Measurements from ENCODE around the gene MT1E. TPM values are rescaled to one million over a fixed set of nuclear protein-coding genes. Genes with fewer than 3 reads are reported as not detected.

The MT1E gene
- total and polyA plus RNA-seq, 2 of the 13 experiments (the other 11 are each of a cell fraction or from before 2014, with no cell fraction given) = 110 to 1,072 TPM

DNA sequence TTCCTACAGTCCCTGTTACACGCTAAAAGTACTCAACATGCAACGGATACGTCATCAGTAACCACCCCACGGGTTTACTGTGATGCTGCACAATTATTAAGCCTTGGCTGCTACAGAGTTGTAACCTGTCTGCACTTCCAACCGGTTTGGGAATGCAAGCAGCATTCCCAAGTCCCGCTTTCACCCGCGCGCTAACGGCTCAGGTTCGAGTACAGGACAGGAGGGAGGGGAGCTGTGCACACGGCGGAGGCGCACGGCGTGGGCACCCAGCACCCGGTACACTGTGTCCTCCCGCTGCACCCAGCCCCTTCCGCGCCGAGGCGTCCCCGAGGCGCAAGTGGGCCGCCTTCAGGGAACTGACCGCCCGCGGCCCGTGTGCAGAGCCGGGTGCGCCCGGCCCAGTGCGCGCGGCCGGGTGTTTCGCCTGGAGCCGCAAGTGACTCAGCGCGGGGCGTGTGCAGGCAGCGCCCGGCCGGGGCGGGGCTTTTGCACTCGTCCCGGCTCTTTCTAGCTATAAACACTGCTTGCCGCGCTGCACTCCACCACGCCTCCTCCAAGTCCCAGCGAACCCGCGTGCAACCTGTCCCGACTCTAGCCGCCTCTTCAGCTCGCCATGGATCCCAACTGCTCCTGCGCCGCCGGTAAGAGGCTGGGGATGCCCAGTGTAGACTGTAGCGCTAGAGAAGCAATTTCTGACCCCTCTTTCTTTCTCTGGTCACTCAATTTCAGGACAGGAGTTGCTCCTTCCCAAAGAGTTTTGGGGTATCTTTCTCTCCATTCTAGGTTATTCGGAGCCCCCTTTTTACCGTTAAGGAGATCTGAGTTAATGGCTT, 17.3 kb upstream of the MT1E start, which contains the start of gene MT2A (continued):
- TF ChIP-seq ATM (IDR thresholded peaks at IDR 0.05; ENCODE audit: borderline replicate concordance) (no peak), SP1 (IDR thresholded peaks at IDR 0.05) (no peak), SP1 (CRISPR knock-in tag; IDR thresholded peaks at IDR 0.05) (peak; percentile 67; the same call in 1 of the 2 replicates), SOX13 (IDR thresholded peaks at IDR 0.05) (peak; percentile 1; the same call in 1 of the 2 replicates), SOX13 (CRISPR knock-in tag; conservative IDR thresholded peaks at IDR 0.05 in 1 of 2, IDR thresholded peaks at IDR 0.05 in 1 of 2) (peak in 1 of 2 experiments; percentile 62; a peak in 1 of 4 replicates), HMGA1 (CRISPR knock-in tag; conservative IDR thresholded peaks at IDR 0.05) (no peak), ZNF878 (CRISPR knock-in tag; IDR thresholded peaks at IDR 0.05) (no peak; the same call in none of the 2 replicates), KLF6 (CRISPR knock-in tag; IDR thresholded peaks at IDR 0.05) (no peak; the same call in 1 of the 2 replicates), CBX1 (IDR thresholded peaks at IDR 0.05; ENCODE audit: low read depth) (peak; percentile 37), YEATS4 (CRISPR knock-in tag; IDR thresholded peaks at IDR 0.05; ENCODE audit: borderline replicate concordance) (peak; percentile 62; the same call in 1 of the 2 replicates), PPARG (CRISPR knock-in tag; conservative IDR thresholded peaks at IDR 0.05) (peak; percentile 57; the same call in 1 of the 2 replicates), ZNF382 (CRISPR knock-in tag; IDR thresholded peaks at IDR 0.05; ENCODE audit: borderline replicate concordance) (no peak), CBX5 (CRISPR knock-in tag; IDR thresholded peaks at IDR 0.05; ENCODE audit: borderline replicate concordance) (no peak), ZNF331 (CRISPR knock-in tag; IDR thresholded peaks at IDR 0.05) (peak; percentile 51; the same call in 1 of the 2 replicates), KDM6A (CRISPR knock-in tag; IDR thresholded peaks at IDR 0.05; ENCODE audit: low read depth) (no peak; the same call in 1 of the 2 replicates), ZNF296 (CRISPR knock-in tag; conservative IDR thresholded peaks at IDR 0.05) (no peak), ATF7-NPFF (CRISPR knock-in tag; IDR thresholded peaks at IDR 0.05; ENCODE audit: low read depth) (no peak; the same call in 1 of the 2 replicates), NFRKB (IDR thresholded peaks at IDR 0.05) (no peak), ZNF441 (CRISPR knock-in tag; IDR thresholded peaks at IDR 0.05; ENCODE audit: borderline replicate concordance) (peak; percentile 70; the same call in 1 of the 2 replicates), EEA1 (CRISPR knock-in tag; IDR thresholded peaks at IDR 0.05; ENCODE audit: borderline replicate concordance) (0 out of 2 replicates have a peak, but pooled peaks have one; percentile 73), CHD2 (IDR thresholded peaks at IDR 0.05; ENCODE audit: low read depth, low read length) (no peak), ZNF577 (CRISPR knock-in tag; IDR thresholded peaks at IDR 0.05; ENCODE audit: borderline replicate concordance, low read depth) (no peak), MIXL1 (CRISPR knock-in tag; IDR thresholded peaks at IDR 0.05) (no peak; the same call in 1 of the 2 replicates)
- TF ChIP-seq, protein P1, sequence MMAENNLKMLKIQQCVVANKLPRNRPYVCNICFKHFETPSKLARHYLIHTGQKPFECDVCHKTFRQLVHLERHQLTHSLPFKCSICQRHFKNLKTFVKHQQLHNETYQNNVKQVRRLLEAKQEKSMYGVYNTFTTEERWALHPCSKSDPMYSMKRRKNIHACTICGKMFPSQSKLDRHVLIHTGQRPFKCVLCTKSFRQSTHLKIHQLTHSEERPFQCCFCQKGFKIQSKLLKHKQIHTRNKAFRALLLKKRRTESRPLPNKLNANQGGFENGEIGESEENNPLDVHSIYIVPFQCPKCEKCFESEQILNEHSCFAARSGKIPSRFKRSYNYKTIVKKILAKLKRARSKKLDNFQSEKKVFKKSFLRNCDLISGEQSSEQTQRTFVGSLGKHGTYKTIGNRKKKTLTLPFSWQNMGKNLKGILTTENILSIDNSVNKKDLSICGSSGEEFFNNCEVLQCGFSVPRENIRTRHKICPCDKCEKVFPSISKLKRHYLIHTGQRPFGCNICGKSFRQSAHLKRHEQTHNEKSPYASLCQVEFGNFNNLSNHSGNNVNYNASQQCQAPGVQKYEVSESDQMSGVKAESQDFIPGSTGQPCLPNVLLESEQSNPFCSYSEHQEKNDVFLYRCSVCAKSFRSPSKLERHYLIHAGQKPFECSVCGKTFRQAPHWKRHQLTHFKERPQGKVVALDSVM (CRISPR knock-in tag; IDR thresholded peaks at IDR 0.05) = peak; percentile 27; the same call in 1 of the 2 replicates
- TF ChIP-seq, protein P2, sequence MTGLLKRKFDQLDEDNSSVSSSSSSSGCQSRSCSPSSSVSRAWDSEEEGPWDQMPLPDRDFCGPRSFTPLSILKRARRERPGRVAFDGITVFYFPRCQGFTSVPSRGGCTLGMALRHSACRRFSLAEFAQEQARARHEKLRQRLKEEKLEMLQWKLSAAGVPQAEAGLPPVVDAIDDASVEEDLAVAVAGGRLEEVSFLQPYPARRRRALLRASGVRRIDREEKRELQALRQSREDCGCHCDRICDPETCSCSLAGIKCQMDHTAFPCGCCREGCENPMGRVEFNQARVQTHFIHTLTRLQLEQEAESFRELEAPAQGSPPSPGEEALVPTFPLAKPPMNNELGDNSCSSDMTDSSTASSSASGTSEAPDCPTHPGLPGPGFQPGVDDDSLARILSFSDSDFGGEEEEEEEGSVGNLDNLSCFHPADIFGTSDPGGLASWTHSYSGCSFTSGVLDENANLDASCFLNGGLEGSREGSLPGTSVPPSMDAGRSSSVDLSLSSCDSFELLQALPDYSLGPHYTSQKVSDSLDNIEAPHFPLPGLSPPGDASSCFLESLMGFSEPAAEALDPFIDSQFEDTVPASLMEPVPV (CRISPR knock-in tag; IDR thresholded peaks at IDR 0.05) = peak; percentile 42; the same call in 1 of the 2 replicates
- TF ChIP-seq, protein P3, sequence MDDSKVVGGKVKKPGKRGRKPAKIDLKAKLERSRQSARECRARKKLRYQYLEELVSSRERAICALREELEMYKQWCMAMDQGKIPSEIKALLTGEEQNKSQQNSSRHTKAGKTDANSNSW (CRISPR knock-in tag; IDR thresholded peaks at IDR 0.05; ENCODE audit: borderline replicate concordance) = no peak

Data from HepG2 (cell line).